GM10248 (cell line): ENCODE data around the gene EFNA1.
A peak's percentile ranks its signal among the peaks of the same experiment; 100 is the strongest.

ENCODE experiments used
- CTCF ChIA-PET: fragments of 300-600 bp; sonication (Branson Sonifier 250); formaldehyde crosslinking; extraction: SDS; loops from one replicate; lab custom pipeline; 2021; ENCODE audit warnings: antibody characterized with exemption; lab: Yijun Ruan, JAX
- POLR2A ChIA-PET: fragments of 350-650 bp; sonication (Branson Sonifier 250); formaldehyde crosslinking; extraction: SDS; loops from one replicate; lab custom pipeline; 2020; ENCODE audit warnings: antibody characterized with exemption; lab: Yijun Ruan, JAX
- DNase-seq: peaks from one replicate; pipeline ENCODE4 v3.0.0; 2012; ENCODE audit errors: extremely low spot score
- TF ChIP-seq, protein P1 (sequence below): IDR thresholded peaks from 2 replicates; pipeline ENCODE4 v1.5.1; 2012; ENCODE audit warnings: mild to moderate bottlenecking, low read depth; ENCODE audit errors: extremely low read depth, missing control alignments, control extremely low read depth

The EFNA1 gene

GRCh38 chr1:155170101-155170785, 42.6 kb downstream of the EFNA1 start:
- TF ChIP-seq, protein P1, sequence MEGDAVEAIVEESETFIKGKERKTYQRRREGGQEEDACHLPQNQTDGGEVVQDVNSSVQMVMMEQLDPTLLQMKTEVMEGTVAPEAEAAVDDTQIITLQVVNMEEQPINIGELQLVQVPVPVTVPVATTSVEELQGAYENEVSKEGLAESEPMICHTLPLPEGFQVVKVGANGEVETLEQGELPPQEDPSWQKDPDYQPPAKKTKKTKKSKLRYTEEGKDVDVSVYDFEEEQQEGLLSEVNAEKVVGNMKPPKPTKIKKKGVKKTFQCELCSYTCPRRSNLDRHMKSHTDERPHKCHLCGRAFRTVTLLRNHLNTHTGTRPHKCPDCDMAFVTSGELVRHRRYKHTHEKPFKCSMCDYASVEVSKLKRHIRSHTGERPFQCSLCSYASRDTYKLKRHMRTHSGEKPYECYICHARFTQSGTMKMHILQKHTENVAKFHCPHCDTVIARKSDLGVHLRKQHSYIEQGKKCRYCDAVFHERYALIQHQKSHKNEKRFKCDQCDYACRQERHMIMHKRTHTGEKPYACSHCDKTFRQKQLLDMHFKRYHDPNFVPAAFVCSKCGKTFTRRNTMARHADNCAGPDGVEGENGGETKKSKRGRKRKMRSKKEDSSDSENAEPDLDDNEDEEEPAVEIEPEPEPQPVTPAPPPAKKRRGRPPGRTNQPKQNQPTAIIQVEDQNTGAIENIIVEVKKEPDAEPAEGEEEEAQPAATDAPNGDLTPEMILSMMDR = no peak
- CTCF ChIA-PET = interaction anchor here (2.5 to 9.6 kb wide), 4 partner anchors 23 to 85 kb away, joined by 11 to 184 read pairs (median 56); partner anchors contain the start of gene SLC50A1
- POLR2A ChIA-PET = no interaction called here
- DNase-seq = no peak

DNA sequence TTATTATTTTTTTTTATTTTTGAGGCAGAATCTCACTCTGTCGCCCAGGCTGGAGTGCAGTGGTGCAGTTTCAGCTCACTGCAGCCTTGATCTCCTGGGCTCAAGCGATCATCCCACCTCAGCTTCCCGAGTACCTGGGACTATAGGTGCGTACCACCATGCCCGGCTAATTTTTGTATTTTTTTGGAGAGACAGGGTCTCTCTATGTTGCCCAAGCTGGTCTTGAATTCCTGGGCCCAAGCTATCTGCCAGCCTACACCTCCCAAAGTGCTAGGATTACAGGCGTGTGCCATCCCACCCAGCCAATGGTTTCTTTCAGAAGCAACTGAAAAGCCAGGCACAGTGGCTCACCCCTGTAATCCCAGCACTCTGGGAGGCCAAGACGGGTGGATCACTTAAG, 43.1 kb downstream of the EFNA1 start:
- no peak for DNase-seq
- ChIA-PET POLR2A (no interaction called here), CTCF (interaction anchor here (2.5 to 9.6 kb wide), 3 partner anchors 23 to 85 kb away, joined by 11 to 184 read pairs (median 85); no protein-coding TSS in a partner anchor)
- TF ChIP-seq, protein P1 = no peak

- ChIA-PET POLR2A (interaction anchor here (0.9 to 1.7 kb wide), 2 partner anchors 80 to 115 kb away, joined by 3 to 5 read pairs; no protein-coding TSS in a partner anchor), CTCF (interaction anchor here (0.8 to 11.6 kb wide), 35 partner anchors 8 to 1185 kb away, joined by 3 to 167 read pairs (median 7); partner anchors contain the start of genes FDPS, RUSC1 and SLC50A1)
These were observed 44.4 kb downstream of the EFNA1 start for GRCh38 chr1:155171836-155172731.

GRCh38 chr1:155172732-155173477, 45.2 kb downstream of the EFNA1 start, which contains the start of gene KRTCAP2:
TSS of gene KRTCAP2 (minus strand) at chr1:155173304. CDS start at chr1:155173224, 80 bp downstream.
- ChIA-PET POLR2A (interaction anchor here (0.7 to 1.7 kb wide), 3 partner anchors 32 to 116 kb away, joined by 3 to 5 read pairs (median 3); no protein-coding TSS in a partner anchor), CTCF (interaction anchor here (0.7 to 11.6 kb wide), 50 partner anchors 9 to 1186 kb away, joined by 3 to 167 read pairs (median 5); partner anchors contain the start of genes EFNA3, FDPS, MTX1 and RUSC1)
- peak; percentile 97 for DNase-seq
- TF ChIP-seq, protein P1 = peak; percentile 98

More at GRCh38 chr1:155171836-155172731, 44.4 kb downstream of the EFNA1 start:
- TF ChIP-seq, protein P1 = no peak
- no peak for DNase-seq

- DNase-seq = peak; percentile 78
- POLR2A ChIA-PET = interaction anchor here (0.6 to 1.7 kb wide), 3 partner anchors 82 to 187 kb away, joined by 3 to 5 read pairs (median 3); no protein-coding TSS in a partner anchor
- CTCF ChIA-PET = interaction anchor here (0.7 to 11.6 kb wide), 45 partner anchors 10 to 1187 kb away, joined by 3 to 167 read pairs (median 6); partner anchors contain the start of genes EFNA3, FDPS, MTX1 and SLC50A1
- TF ChIP-seq, protein P1 = no peak
These were observed 46.0 kb downstream of the EFNA1 start, which contains the start of gene TRIM46 for GRCh38 chr1:155173478-155174323. TSS of gene TRIM46 (plus strand) at chr1:155173849. CDS start at chr1:155173967, 118 bp downstream.
